K562 (cell line): ENCODE results near the gene ATP6V1G1. TPM values are rescaled to one million over a fixed set of nuclear protein-coding genes. Genes with fewer than 3 reads are reported as not detected.

Experiments
- CAMTA2 ChIP-seq: fragments of 250-450 bp; sonication (Bioruptor Pico); conservative IDR thresholded peaks from 2 replicates; pipeline ENCODE4 v1.5.1; 2022
- CBX5 ChIP-seq: IDR thresholded peaks from 2 replicates; pipeline ENCODE4 v1.6.1; 2014; ENCODE audit warnings: low read depth, borderline replicate concordance
- E2F3 ChIP-seq: fragments of 250-450 bp; sonication (Bioruptor Pico); IDR thresholded peaks from 2 replicates; pipeline ENCODE4 v1.4.0; 2020; ENCODE audit warnings: mild to moderate bottlenecking
- KAT2B ChIP-seq: IDR thresholded peaks from one replicate; pipeline ENCODE4 v1.6.1; 2012; ENCODE audit warnings: low read depth, mild to moderate bottlenecking, control low read depth, inconsistent platforms, low read length, moderate library complexity
- LCOR ChIP-seq: sonication (generic); formaldehyde crosslinking; IDR thresholded peaks from 2 replicates; pipeline ENCODE4 v1.8.0; 2022; ENCODE audit warnings: mild to moderate bottlenecking, missing genetic modification reagents
- MECOM ChIP-seq: fragments of 250-450 bp; sonication (Bioruptor Pico); IDR thresholded peaks from 2 replicates; pipeline ENCODE4 v1.8.0; 2022; ENCODE audit warnings: inconsistent platforms
- MTF1 ChIP-seq: fragments of 250-450 bp; sonication (Bioruptor Pico); IDR thresholded peaks from 2 replicates; pipeline ENCODE4 v1.9.0; 2021; ENCODE audit warnings: moderate library complexity, mild to moderate bottlenecking, inconsistent platforms, borderline replicate concordance
- NCOA4 ChIP-seq: fragments of 450-650 bp; IDR thresholded peaks from 2 replicates; pipeline ENCODE4 v1.6.1; 2018; ENCODE audit warnings: mild to moderate bottlenecking; ENCODE audit not compliant: partially characterized antibody
- NFIC ChIP-seq: fragments of 450-650 bp; IDR thresholded peaks from 2 replicates; pipeline ENCODE4 v1.6.1; 2017; ENCODE audit warnings: mild to moderate bottlenecking, inconsistent platforms
- NR4A1 ChIP-seq, 2 experiments: fragments of 250-450 bp in 1 of 2; fragments of 450-650 bp in 1 of 2; sonication (Bioruptor Pico) in 1 of 2; IDR thresholded peaks; 2 replicates each; pipeline versions ENCODE4 v1.4.0 to v1.6.1; 2016 to 2020; ENCODE audit warnings: mild to moderate bottlenecking in 2 of 2, missing compliant biosample characterization in 1 of 2, missing genetic modification characterization in 1 of 2, moderate library complexity in 1 of 2
- SMARCA4 ChIP-seq: fragments of 450-650 bp; IDR thresholded peaks from 2 replicates; pipeline ENCODE4 v1.6.1; 2016
- TAL1 ChIP-seq: fragments of 450-650 bp; IDR thresholded peaks from 2 replicates; pipeline ENCODE4 v1.6.1; 2016; ENCODE audit warnings: mild to moderate bottlenecking
- YY1 ChIP-seq, 3 experiments: IDR thresholded peaks; 2 replicates each; pipeline ENCODE4 v1.6.1; 2011; ENCODE audit warnings: low read length in 2 of 3, mild to moderate bottlenecking in 2 of 3, moderate library complexity in 2 of 3, borderline replicate concordance in 1 of 3, control low read depth in 1 of 3, low read depth in 1 of 3; ENCODE audit not compliant: insufficient read depth in 3 of 3, insufficient replicate concordance in 2 of 3, control insufficient read depth in 1 of 3, insufficient read length in 1 of 3; ENCODE audit errors: extremely low read depth in 1 of 3
- ZEB2 ChIP-seq: fragments of 450-650 bp; IDR thresholded peaks from 2 replicates; pipeline ENCODE4 v1.6.1; 2016
- polyA plus RNA-seq, 8 experiments: library from polyadenylated mRNA; depleted of rRNA in 4 of 8; stranded (reverse) in 5 of 8; unstranded in 3 of 8; fragments of >200 nt; fragmentation: Nextera tagmentation in 2 of 8; fragmentation: Illumina TruSeq in 1 of 8; extraction: Ambion mirVana in 2 of 8; extraction: Trizol in 1 of 8; gene quantifications; 2 replicates each; pipeline versions ENCODE4 v1.2.1 to v1.2.3, GENCODE V29; 2011 to 2014; ENCODE audit warnings: inconsistent platforms in 1 of 8, missing spikeins in 1 of 8
- total RNA-seq, 7 experiments: library from RNA; depleted of rRNA in 6 of 7; stranded (reverse); fragments of >200 nt in 6 of 7; fragmentation: Illumina TruSeq in 2 of 7; extraction: Trizol in 2 of 7; gene quantifications; 2 replicates each; pipeline versions ENCODE4 v1.2.1 to v1.2.3, GENCODE V29; 2011 to 2021; ENCODE audit warnings: low replicate concordance in 1 of 7
- TF ChIP-seq, protein P1 (sequence below): fragments of 250-450 bp; sonication (Bioruptor Pico); IDR thresholded peaks from 2 replicates; pipeline ENCODE4 v1.8.0; 2022; ENCODE audit warnings: inconsistent platforms, mild to moderate bottlenecking, moderate library complexity, borderline replicate concordance
- TF ChIP-seq, protein P2 (sequence below): fragments of 450-650 bp; IDR thresholded peaks from 2 replicates; pipeline ENCODE4 v1.6.1; 2018; ENCODE audit warnings: mild to moderate bottlenecking, low read depth; ENCODE audit not compliant: partially characterized antibody
- TF ChIP-seq, protein P3 (sequence below): sonication (generic); formaldehyde crosslinking; IDR thresholded peaks from 2 replicates; pipeline ENCODE4 v1.8.1; 2022; ENCODE audit warnings: missing genetic modification reagents
- TF ChIP-seq, protein P4 (sequence below): fragments of 450-650 bp; IDR thresholded peaks from 2 replicates; pipeline ENCODE4 v1.6.1; 2017; ENCODE audit warnings: antibody characterized with exemption, mild to moderate bottlenecking

The ATP6V1G1 gene
- total and polyA plus RNA-seq, 9 of the 15 experiments (the other 6 are each of a cell fraction or from before 2014, with no cell fraction given), result 88.4 to 492 (median 193) TPM

DNA sequence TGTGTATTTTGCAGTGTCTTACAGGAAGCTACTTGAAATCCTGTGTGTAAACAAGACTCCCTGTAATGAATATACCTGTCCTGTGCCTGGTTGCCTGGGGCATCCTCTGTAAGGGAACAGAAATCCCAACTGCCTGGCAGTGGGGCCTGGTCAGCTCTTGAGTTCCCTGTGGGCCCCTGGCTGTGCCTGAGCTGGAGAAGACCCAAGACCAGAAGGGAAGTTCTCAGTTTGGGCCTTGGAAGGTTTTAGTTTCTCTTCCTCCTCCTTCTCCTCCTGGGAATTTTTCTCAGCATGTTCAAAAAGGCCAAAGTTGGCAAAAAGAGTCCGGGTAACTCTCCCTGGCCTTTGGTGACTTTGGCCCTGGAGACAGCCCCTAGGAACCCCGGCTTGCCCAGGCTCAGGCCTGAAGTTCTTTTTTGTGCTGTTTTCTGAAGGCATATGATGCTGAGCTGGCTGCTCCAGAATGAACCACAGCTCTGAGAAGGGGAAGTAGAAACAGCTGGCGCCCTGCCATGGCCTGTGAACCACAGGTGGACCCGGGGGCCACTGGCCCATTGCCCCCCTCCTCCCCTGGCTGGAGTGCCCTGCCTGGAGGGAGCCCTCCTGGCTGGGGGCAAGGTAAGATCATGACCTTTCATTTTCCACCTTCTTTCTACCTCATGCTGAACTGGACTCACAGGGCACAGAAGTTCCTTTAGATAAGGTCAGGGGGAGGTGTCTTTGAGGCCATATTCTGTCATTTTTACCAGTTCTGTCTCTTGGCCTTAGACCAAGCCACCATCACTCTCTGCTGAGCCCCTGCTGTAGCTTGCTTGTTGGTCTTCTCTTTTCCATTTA lies 29.3 kb downstream of the ATP6V1G1 start (continued):
- TF ChIP-seq, protein P1, sequence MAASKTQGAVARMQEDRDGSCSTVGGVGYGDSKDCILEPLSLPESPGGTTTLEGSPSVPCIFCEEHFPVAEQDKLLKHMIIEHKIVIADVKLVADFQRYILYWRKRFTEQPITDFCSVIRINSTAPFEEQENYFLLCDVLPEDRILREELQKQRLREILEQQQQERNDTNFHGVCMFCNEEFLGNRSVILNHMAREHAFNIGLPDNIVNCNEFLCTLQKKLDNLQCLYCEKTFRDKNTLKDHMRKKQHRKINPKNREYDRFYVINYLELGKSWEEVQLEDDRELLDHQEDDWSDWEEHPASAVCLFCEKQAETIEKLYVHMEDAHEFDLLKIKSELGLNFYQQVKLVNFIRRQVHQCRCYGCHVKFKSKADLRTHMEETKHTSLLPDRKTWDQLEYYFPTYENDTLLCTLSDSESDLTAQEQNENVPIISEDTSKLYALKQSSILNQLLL (CRISPR knock-in tag), result no peak
- TF ChIP-seq ZEB2, result peak; percentile 68; the same call in 1 of the 2 replicates
- no peak for TF ChIP-seq E2F3 (CRISPR knock-in tag)
- no peak for TF ChIP-seq CAMTA2 (CRISPR knock-in tag)
- peak; percentile 74; the same call in 1 of the 2 replicates for TF ChIP-seq SMARCA4
- TF ChIP-seq, protein P2, sequence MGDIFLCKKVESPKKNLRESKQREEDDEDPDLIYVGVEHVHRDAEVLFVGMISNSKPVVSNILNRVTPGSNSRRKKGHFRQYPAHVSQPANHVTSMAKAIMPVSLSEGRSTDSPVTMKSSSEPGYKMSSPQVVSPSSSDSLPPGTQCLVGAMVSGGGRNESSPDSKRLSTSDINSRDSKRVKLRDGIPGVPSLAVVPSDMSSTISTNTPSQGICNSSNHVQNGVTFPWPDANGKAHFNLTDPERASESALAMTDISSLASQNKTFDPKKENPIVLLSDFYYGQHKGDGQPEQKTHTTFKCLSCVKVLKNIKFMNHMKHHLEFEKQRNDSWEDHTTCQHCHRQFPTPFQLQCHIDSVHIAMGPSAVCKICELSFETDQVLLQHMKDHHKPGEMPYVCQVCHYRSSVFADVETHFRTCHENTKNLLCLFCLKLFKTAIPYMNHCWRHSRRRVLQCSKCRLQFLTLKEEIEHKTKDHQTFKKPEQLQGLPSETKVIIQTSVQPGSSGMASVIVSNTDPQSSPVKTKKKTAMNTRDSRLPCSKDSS, result peak; percentile 22
- TF ChIP-seq NR4A1 (CRISPR knock-in tag; IDR thresholded peaks at IDR 0.05), result no peak
- TF ChIP-seq NR4A1 (tag; IDR thresholded peaks at IDR 0.05), result 0 out of 2 replicates have a peak, but pooled peaks have one; percentile 30
- TF ChIP-seq KAT2B, result no peak
- TF ChIP-seq NFIC, result peak; percentile 93
- TF ChIP-seq YY1 (IDR thresholded peaks at IDR 0.05; ENCODE audit: borderline replicate concordance in 1 of 3, control insufficient read depth in 1 of 3, extremely low read depth in 1 of 3, insufficient read depth in 3 of 3, insufficient read length in 1 of 3, insufficient replicate concordance in 2 of 3, low read depth in 1 of 3, low read length in 2 of 3), result peak in 1 of 3 experiments; percentile 52
- TF ChIP-seq MTF1 (CRISPR knock-in tag), result no peak
- TF ChIP-seq MECOM (CRISPR knock-in tag), result no peak
- TF ChIP-seq, protein P3, sequence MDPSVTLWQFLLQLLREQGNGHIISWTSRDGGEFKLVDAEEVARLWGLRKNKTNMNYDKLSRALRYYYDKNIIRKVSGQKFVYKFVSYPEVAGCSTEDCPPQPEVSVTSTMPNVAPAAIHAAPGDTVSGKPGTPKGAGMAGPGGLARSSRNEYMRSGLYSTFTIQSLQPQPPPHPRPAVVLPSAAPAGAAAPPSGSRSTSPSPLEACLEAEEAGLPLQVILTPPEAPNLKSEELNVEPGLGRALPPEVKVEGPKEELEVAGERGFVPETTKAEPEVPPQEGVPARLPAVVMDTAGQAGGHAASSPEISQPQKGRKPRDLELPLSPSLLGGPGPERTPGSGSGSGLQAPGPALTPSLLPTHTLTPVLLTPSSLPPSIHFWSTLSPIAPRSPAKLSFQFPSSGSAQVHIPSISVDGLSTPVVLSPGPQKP (CRISPR knock-in tag), result no peak
- peak; percentile 90; the same call in 1 of the 2 replicates for TF ChIP-seq CBX5
- TF ChIP-seq LCOR (CRISPR knock-in tag), result 0 out of 2 replicates have a peak, but pooled peaks have one; percentile 55
- TF ChIP-seq NCOA4, result no peak
- TF ChIP-seq, protein P4, sequence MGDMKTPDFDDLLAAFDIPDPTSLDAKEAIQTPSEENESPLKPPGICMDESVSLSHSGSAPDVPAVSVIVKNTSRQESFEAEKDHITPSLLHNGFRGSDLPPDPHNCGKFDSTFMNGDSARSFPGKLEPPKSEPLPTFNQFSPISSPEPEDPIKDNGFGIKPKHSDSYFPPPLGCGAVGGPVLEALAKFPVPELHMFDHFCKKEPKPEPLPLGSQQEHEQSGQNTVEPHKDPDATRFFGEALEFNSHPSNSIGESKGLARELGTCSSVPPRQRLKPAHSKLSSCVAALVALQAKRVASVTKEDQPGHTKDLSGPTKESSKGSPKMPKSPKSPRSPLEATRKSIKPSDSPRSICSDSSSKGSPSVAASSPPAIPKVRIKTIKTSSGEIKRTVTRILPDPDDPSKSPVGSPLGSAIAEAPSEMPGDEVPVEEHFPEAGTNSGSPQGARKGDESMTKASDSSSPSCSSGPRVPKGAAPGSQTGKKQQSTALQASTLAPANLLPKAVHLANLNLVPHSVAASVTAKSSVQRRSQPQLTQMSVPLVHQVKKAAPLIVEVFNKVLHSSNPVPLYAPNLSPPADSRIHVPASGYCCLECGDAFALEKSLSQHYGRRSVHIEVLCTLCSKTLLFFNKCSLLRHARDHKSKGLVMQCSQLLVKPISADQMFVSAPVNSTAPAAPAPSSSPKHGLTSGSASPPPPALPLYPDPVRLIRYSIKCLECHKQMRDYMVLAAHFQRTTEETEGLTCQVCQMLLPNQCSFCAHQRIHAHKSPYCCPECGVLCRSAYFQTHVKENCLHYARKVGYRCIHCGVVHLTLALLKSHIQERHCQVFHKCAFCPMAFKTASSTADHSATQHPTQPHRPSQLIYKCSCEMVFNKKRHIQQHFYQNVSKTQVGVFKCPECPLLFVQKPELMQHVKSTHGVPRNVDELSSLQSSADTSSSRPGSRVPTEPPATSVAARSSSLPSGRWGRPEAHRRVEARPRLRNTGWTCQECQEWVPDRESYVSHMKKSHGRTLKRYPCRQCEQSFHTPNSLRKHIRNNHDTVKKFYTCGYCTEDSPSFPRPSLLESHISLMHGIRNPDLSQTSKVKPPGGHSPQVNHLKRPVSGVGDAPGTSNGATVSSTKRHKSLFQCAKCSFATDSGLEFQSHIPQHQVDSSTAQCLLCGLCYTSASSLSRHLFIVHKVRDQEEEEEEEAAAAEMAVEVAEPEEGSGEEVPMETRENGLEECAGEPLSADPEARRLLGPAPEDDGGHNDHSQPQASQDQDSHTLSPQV, result peak; percentile 63; the same call in 1 of the 2 replicates
- TF ChIP-seq TAL1, result peak; percentile 61
